Erythroblast (primary cell): ENCODE results near the gene PATJ.

Experiments used
- GATA1 ChIP-seq: IDR thresholded peaks from 2 replicates; pipeline ENCODE4 v1.6.1; 2011; ENCODE audit warnings: low read depth, mild to moderate bottlenecking, control low read depth, low read length, moderate library complexity
- POLR2A ChIP-seq: IDR thresholded peaks from 2 replicates; pipeline ENCODE4 v1.6.1; 2011; ENCODE audit warnings: mild to moderate bottlenecking, low read length

DNA sequence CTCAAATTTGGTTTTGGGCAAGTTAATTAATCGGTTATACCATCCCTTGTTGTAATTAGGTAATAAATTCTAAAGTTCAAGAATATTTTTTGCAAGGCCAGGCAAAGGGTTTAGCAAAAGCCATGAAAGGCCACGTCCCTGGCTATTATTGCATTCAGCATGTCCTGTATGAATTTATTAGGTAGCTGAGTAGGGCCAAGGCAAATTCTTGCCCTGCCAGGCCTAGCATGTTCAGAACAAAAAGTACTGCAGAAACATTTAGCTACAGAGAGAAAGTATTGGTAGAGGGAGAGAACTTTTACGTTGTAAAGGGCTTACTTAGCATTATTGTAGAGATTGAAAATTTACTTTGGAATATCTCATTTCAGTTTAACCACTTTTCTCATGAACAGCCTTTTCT lies 94.4 kb downstream of the PATJ start:
- no peak for TF ChIP-seq POLR2A
- TF ChIP-seq GATA1, result no peak
